Measurements from ENCODE around the gene LRP3. TPM values are rescaled to one million over a fixed set of nuclear protein-coding genes. Genes with fewer than 3 reads are reported as not detected.

Gene LRP3
- total and polyA plus RNA-seq, 2 of the 13 experiments (the other 11 are each of a cell fraction or from before 2014, with no cell fraction given) = 17.6 to 51.6 TPM

DNA sequence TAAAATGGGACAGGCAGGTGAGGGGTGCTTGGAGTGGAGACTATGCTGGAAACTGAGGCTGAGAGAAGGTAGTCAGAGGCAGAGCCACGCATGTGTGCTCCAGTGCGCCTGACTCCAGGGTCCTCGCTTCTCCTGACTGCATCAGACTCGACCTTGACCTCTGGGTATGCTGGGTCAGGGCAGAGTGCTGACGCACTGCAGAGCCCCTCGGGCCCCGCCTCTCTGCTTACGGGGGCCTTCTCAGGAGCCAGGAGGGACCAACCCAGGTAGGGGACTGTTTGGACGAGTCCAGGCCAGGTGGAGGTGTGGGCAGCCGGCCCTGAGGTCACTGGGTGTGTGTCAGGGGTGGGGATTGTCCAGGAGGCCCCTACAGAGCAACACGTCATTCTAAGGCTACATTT lies 54.4 kb downstream of the LRP3 start:
- no peaks in the 10 kb centered on the region for H3K79me2 ChIP-seq (ENCODE audit: insufficient read depth, low read length)
- DNase-seq (ENCODE audit: low spot score) (peak; percentile 71), FAIRE-seq (peak; percentile 84), ATAC-seq (peak; percentile 73)
- no peak overlapping the region for H2AFZ ChIP-seq (ENCODE audit: low read length)
- POLR2A ChIA-PET = interaction anchor here (0.8 to 4.1 kb wide), 17 partner anchors 10 to 1111 kb away, joined by 4 to 51 read pairs (median 7); partner anchors contain the start of genes CEBPA and CEBPG
- H3K9ac ChIP-seq (ENCODE audit: insufficient read depth, low read depth, low read length) = peak overlapping the region; percentile 41
- peak overlapping the region in 2 of 3 experiments; percentile 27 to 69; a peak in 4 of 6 replicates for H3K4me3 ChIP-seq (replicated peaks in 1 of 3; ENCODE audit: insufficient read depth in 1 of 3, low read depth in 2 of 3, low read length in 3 of 3)
- no TSS peak for BruUV-seq (replicated peaks)
- CTCF ChIA-PET (ENCODE audit: low intra/inter-chr PET ratio, low total read pairs) = interaction anchor here (1.2 kb wide), 1 partner anchor 125 kb away, joined by 3 read pairs; the partner anchor contains the start of gene CEBPG
- peaks cover 7% of the 10 kb centered on the region; the same call in 1 of the 2 replicates for H3K9me3 ChIP-seq (ENCODE audit: low read length)
- H3K27ac ChIP-seq (ENCODE audit: extremely low read length, insufficient read depth, low read length) = peak overlapping the region; percentile 83
- H3K36me3 ChIP-seq (replicated peaks in 1 of 2; ENCODE audit: control insufficient read depth in 1 of 2, insufficient read depth in 2 of 2, low read length in 2 of 2) = no peaks in the 10 kb centered on the region
- peaks cover 0 to under 1% of the 10 kb centered on the region in 2 experiments; a peak in 2 of 5 replicates for H3K27me3 ChIP-seq (ENCODE audit: control insufficient read depth in 1 of 2, insufficient read depth in 2 of 2, low read length in 2 of 2)
- H3K4me2 ChIP-seq (ENCODE audit: low read depth, low read length) = peak overlapping the region; percentile 79
- 13% methylated on average over 2 of the region's 11 CpGs for WGBS (ENCODE audit: low lambda C conversion rate)
- intact Hi-C loops (cut with micrococcal nuclease; ENCODE audit: unreplicated experiment) (loop anchor here (1.0 to 2.0 kb wide), 2 partner anchors 31 to 46 kb away; no protein-coding TSS in a partner anchor), in situ Hi-C loops (cut with HindIII; ENCODE audit: extremely low pct_ligation_motif_present, low pct_unique_long_range_greater_than_20kb) (no loop called here)
- H4K20me1 ChIP-seq (ENCODE audit: insufficient read depth, low read length) = no peaks in the 10 kb centered on the region
- H3K4me1 ChIP-seq (ENCODE audit: insufficient read depth, low read length) = peaks cover 57% of the 10 kb centered on the region
- TF ChIP-seq HMG20A (CRISPR knock-in tag; IDR thresholded peaks at IDR 0.05; ENCODE audit: borderline replicate concordance) (peak; percentile 45; the same call in 1 of the 2 replicates), SRSF4 (IDR thresholded peaks at IDR 0.05; ENCODE audit: low read depth, low read length, poor library complexity, severe bottlenecking) (no peak), KDM1A (CRISPR knock-in tag; IDR thresholded peaks at IDR 0.05) (no peak), TARDBP (CRISPR knock-in tag; IDR thresholded peaks at IDR 0.05) (peak; percentile 14; the same call in 1 of the 2 replicates), ZNF709 (CRISPR knock-in tag; IDR thresholded peaks at IDR 0.05) (no peak)
- TF ChIP-seq, protein P1, sequence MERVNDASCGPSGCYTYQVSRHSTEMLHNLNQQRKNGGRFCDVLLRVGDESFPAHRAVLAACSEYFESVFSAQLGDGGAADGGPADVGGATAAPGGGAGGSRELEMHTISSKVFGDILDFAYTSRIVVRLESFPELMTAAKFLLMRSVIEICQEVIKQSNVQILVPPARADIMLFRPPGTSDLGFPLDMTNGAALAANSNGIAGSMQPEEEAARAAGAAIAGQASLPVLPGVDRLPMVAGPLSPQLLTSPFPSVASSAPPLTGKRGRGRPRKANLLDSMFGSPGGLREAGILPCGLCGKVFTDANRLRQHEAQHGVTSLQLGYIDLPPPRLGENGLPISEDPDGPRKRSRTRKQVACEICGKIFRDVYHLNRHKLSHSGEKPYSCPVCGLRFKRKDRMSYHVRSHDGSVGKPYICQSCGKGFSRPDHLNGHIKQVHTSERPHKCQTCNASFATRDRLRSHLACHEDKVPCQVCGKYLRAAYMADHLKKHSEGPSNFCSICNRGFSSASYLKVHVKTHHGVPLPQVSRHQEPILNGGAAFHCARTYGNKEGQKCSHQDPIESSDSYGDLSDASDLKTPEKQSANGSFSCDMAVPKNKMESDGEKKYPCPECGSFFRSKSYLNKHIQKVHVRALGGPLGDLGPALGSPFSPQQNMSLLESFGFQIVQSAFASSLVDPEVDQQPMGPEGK (CRISPR knock-in tag; IDR thresholded peaks at IDR 0.05) = peak; percentile 71
- TF ChIP-seq, protein P2, sequence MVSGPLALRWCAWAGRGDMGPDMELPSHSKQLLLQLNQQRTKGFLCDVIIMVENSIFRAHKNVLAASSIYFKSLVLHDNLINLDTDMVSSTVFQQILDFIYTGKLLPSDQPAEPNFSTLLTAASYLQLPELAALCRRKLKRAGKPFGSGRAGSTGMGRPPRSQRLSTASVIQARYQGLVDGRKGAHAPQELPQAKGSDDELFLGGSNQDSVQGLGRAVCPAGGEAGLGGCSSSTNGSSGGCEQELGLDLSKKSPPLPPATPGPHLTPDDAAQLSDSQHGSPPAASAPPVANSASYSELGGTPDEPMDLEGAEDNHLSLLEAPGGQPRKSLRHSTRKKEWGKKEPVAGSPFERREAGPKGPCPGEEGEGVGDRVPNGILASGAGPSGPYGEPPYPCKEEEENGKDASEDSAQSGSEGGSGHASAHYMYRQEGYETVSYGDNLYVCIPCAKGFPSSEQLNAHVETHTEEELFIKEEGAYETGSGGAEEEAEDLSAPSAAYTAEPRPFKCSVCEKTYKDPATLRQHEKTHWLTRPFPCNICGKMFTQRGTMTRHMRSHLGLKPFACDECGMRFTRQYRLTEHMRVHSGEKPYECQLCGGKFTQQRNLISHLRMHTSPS (CRISPR knock-in tag; IDR thresholded peaks at IDR 0.05; ENCODE audit: low read depth) = peak; percentile 31; the same call in 1 of the 2 replicates
- TF ChIP-seq, protein P3, sequence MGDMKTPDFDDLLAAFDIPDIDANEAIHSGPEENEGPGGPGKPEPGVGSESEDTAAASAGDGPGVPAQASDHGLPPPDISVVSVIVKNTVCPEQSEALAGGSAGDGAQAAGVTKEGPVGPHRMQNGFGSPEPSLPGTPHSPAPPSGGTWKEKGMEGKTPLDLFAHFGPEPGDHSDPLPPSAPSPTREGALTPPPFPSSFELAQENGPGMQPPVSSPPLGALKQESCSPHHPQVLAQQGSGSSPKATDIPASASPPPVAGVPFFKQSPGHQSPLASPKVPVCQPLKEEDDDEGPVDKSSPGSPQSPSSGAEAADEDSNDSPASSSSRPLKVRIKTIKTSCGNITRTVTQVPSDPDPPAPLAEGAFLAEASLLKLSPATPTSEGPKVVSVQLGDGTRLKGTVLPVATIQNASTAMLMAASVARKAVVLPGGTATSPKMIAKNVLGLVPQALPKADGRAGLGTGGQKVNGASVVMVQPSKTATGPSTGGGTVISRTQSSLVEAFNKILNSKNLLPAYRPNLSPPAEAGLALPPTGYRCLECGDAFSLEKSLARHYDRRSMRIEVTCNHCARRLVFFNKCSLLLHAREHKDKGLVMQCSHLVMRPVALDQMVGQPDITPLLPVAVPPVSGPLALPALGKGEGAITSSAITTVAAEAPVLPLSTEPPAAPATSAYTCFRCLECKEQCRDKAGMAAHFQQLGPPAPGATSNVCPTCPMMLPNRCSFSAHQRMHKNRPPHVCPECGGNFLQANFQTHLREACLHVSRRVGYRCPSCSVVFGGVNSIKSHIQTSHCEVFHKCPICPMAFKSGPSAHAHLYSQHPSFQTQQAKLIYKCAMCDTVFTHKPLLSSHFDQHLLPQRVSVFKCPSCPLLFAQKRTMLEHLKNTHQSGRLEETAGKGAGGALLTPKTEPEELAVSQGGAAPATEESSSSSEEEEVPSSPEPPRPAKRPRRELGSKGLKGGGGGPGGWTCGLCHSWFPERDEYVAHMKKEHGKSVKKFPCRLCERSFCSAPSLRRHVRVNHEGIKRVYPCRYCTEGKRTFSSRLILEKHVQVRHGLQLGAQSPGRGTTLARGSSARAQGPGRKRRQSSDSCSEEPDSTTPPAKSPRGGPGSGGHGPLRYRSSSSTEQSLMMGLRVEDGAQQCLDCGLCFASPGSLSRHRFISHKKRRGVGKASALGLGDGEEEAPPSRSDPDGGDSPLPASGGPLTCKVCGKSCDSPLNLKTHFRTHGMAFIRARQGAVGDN (CRISPR knock-in tag; IDR thresholded peaks at IDR 0.05) = peak; percentile 69
- TF ChIP-seq, protein P4, sequence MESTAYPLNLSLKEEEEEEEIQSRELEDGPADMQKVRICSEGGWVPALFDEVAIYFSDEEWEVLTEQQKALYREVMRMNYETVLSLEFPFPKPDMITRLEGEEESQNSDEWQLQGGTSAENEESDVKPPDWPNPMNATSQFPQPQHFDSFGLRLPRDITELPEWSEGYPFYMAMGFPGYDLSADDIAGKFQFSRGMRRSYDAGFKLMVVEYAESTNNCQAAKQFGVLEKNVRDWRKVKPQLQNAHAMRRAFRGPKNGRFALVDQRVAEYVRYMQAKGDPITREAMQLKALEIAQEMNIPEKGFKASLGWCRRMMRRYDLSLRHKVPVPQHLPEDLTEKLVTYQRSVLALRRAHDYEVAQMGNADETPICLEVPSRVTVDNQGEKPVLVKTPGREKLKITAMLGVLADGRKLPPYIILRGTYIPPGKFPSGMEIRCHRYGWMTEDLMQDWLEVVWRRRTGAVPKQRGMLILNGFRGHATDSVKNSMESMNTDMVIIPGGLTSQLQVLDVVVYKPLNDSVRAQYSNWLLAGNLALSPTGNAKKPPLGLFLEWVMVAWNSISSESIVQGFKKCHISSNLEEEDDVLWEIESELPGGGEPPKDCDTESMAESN (CRISPR knock-in tag; conservative IDR thresholded peaks at IDR 0.05) = peak; percentile 33; the same call in 1 of the 2 replicates
- TF ChIP-seq, protein P5, sequence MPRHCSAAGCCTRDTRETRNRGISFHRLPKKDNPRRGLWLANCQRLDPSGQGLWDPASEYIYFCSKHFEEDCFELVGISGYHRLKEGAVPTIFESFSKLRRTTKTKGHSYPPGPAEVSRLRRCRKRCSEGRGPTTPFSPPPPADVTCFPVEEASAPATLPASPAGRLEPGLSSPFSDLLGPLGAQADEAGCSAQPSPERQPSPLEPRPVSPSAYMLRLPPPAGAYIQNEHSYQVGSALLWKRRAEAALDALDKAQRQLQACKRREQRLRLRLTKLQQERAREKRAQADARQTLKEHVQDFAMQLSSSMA (CRISPR knock-in tag; IDR thresholded peaks at IDR 0.05) = 0 out of 2 replicates have a peak, but pooled peaks have one; percentile 29
